ELR (cell line): ENCODE results near the gene WDR26.
A peak's percentile ranks its signal among the peaks of the same experiment; 100 is the strongest.
"Not testable (repeated sequence)": the region's sequence is repeated elsewhere in the genome, so short reads cannot be mapped to it uniquely, and the experiment has no call there.

Experiments used
- DNase-seq: peaks from one replicate; pipeline ENCODE4 v3.0.0-alpha.2; 2015; ENCODE audit warnings: low read depth

The WDR26 gene

DNA sequence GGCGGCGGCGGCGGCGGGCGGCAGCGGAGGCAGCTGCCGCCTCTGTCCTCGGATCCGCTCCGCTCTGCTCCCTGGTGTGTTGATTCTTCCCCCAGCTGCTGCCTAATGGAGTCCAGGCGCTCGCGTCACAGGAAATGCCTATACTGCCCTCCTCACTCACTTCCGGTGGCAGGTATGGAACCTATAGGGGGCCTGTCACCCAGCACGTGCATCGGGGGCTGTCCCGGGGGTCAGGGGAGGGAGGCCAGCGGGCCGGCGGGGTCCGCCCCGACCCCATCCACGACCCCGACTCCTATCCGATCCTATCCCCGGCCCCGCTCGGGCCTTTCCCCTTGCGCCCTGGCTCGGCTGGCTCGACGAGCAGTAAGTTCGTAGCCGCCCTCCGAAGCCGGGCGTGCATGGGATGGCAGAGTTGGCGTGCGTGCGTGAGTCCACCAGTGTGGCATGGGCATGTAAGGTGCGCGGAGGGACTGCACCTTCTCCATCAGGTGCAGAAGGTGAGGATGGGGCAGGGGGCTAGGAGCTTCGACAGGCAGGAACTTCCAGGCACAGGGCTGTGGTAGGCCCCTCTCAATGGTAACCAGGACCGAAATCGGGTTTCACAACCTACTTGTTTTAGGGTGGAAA lies at the start of gene WDR26:
Gene WDR26, minus strand, starts transcription at position 107 of the 627 bp plus-strand sequence.
- DNase-seq = peak; percentile 91

GRCh38 chr1:224483206-224483605 lies 48.6 kb upstream of the WDR26 start:
- DNase-seq = not testable (repeated sequence)

GRCh38 chr1:224482619-224483018 lies 48.0 kb upstream of the WDR26 start:
- DNase-seq = no peak

DNA sequence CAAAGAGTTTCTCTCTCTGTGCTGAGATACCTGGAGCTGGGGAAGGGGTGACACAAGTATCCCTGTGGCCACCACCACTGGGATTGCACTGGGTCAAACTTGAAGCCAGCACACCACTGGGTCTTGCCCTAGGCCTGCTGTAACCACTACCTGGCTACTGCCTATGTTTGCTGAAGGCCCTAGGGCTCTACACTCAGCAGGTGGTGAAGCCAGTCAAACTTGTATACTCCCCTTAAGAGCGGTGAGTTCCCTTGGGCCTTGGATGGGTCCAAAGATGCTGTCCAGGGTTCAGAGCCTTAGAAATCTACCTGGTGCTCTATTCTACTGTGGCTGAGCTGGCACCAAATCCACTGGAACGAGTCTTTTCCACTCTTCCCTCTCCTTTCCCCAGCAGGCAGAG lies 47.0 kb upstream of the WDR26 start:
- no peak for DNase-seq

- peak; percentile 21 for DNase-seq
These were observed 46.4 kb upstream of the WDR26 start for GRCh38 chr1:224480888-224481459.

DNA sequence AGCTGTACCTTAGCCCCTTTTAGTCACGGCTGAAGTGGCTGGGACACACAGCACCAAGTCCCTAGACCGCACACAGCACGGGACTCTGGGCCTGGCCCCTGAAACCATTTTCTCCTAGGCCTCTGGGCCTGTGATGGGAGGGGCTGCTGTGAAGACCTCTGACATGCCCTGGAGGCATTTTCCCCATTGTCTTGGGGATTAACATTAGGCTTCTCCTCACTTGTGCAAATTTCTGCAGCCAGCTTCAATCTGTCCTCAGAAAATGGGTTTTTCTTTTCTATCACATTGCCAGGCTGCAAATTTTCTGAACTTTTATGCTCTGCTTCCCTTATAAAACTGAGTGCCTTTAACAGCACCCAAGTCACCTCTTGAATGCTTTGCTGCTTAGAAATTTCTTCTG lies 45.6 kb upstream of the WDR26 start:
- DNase-seq = not testable (repeated sequence)

DNA sequence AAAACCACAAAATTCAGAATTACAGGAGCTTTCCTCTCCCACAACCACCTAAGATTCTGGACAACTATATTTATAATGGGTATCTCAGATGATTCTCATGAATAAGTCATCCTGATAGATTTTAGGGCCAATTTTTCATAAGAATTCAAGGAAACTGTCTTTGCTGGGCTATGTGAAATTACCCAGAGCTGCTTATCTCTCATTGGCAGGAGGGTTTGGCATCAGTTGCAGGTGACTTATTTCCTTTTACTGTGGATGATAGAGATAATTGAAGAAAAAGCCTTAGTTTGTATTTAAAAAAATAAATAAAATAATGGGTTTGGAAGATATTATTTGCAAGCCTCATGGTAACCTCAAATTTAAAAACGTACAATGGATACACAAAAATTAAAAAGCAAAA lies 38.2 kb upstream of the WDR26 start:
- no peak for DNase-seq

DNA sequence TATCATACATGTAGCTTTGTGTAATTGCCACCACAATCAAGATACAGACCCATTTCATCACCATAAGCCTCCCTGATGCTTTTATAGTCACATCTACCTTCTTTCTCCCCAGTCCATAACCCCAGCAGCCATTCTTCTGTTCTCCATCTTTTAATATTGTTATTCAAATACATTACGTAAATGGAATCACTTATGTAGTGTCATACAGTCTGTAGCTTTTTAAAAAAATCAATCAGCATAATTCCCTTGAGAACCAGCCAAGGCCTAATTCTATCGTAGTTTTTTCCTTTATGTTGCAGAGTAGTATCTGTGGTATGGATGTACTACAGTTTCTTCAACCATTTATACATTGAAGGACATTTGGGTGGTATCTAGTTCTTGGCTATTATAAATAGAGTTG lies 31.6 kb upstream of the WDR26 start:
- no peak for DNase-seq

- DNase-seq = no peak
These were observed 25.4 kb upstream of the WDR26 start for GRCh38 chr1:224459966-224460365.

DNA sequence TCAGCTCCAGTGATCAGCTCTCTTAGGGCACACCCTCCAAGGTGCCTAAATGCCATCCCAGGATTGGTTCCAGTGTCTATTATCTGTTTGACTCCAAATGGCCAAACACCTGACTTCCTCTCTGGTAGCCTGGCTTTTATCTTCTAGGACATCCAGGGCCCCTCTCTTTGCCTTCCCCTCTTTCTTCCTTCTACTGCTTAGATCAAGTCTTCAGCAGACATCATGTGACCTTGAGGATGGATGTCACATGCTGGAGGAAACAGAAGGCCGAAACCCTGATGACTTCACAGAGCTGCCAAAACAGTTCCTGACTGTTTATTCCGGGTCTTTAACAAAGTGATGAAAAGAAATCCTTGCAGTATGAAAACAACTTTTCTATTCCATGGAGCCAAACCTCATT lies 24.4 kb upstream of the WDR26 start:
- DNase-seq = no peak

DNA sequence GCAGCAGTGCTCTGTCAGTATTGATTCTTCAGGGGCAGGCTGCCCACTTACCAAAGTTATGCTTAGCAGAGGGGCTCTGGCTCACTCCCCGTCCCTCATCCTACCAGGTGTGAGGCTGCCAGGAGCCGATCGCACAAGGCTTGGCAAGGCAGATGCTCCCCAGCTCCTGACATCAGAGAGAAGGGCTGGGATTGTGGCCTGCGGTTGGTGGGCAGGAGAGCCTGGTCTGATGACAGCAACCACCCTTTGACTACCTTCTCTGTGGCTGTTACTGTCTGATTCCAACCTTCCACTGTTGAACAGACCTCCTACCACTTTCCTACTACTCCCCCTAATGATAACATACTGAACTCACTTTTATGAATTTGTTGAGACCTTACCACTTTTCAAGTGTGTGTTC lies 23.7 kb upstream of the WDR26 start:
- no peak for DNase-seq

- no peak for DNase-seq
These were observed 23.2 kb upstream of the WDR26 start for GRCh38 chr1:224457782-224458144.

DNA sequence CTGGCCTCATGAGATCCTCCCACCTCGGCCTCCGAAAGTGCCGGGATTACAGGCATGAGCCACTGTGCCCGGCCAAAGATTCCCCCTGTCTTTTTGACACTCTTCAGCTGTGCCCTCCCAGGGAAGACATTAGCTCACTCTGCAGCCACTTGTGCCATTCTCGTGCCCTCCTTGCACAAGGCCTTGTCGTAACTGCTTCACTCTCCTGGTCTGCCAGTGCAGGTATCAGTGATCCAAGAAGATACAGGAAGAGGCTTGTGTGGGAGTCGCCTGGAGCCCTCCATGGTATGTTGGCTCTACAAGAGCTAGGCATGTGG lies 22.0 kb upstream of the WDR26 start:
- DNase-seq = no peak

- no peak for DNase-seq
These were observed 19.9 kb upstream of the WDR26 start for GRCh38 chr1:224454402-224455055.

DNA sequence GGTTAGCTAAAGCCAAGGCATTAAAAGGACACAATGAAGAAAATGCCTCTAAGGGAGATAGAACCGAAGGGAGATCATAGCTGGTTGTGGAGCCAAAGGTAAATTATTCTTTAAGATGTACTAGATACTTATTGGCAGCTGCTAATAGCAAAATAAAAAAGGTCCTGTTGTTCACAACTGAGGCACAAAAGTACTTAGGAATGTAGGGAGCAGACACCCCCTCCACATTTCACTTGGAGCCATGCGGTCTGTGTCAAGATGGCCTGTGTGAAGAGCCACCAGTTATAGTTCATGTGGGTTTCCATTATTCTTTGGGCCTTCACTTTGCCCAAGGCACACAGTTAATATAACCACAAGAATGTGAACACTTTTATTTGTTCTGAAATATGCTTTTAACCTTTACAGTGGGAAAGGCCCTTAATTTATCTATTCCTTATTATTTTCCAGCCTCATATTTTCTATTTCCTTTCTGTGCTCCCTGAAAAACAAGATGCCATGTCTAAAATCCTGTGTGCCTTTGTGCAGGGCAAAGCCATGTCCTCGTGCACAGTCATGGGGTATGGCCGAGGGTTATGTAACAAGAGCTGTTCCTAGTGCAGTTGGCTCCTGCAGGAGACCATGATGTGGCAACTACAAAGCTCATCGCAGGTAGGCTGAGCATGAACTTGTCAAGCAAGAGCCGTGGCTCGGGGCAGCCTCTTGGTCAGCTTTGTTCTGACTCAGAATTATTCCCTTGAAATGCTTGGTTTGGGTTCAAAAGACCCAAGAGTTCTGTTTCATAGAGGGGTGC lies 16.2 kb upstream of the WDR26 start:
- no peak for DNase-seq

- DNase-seq = no peak
These were observed 15.6 kb upstream of the WDR26 start for GRCh38 chr1:224450159-224450558.

DNA sequence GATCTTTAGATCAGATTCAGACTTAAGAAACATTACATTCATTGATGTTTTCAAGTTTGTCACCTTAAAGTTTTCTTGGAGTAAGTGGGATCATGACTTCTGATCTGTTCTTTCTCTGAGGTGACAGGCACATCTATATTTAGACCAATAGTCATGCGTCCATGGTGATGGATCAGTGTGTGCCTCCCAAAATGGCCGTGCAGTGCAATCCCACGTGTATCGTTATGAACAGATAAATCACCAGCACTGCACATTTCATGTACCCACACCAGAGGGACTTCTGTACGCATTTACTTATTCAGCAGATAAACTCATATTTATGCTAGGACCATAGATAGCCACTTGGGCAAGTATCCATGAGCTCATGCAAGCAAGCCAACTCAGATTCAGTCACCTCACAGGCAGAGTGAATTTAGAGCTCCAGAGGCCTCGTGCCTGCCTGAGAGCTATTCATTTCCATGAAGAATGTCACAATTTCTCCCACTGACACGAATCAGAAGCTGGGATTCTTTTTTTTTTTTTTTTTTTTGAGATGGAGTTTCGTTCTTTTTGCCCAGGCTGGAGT lies 13.9 kb upstream of the WDR26 start:
- no peak for DNase-seq

- DNase-seq = no peak
These were observed 13.4 kb upstream of the WDR26 start for GRCh38 chr1:224447971-224448370.

DNA sequence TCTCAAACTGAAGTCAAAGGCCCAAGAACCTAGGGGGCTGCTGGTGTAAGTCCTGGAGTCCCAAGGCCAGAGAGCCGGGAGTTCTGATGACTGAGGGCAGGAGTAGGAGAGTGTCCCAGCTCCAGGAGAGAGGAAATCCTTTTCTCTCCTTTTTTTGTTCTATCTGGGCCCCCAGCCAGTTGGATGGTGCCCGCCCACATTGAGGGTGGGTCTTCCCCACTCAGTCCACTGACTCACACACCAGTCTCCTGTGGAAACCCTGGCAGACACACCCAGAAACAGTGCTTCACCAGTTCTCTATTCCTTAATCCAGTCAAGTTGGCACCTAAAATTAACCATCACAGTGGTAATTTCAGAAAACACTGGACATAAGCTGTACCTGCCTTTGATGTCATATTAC lies 12.7 kb upstream of the WDR26 start:
- peak; percentile 58 for DNase-seq

- no peak for DNase-seq
These were observed 4.4 kb upstream of the WDR26 start for GRCh38 chr1:224438989-224439388.

- DNase-seq = peak; percentile 45
These were observed 1.4 kb upstream of the WDR26 start for GRCh38 chr1:224435999-224436398.

DNA sequence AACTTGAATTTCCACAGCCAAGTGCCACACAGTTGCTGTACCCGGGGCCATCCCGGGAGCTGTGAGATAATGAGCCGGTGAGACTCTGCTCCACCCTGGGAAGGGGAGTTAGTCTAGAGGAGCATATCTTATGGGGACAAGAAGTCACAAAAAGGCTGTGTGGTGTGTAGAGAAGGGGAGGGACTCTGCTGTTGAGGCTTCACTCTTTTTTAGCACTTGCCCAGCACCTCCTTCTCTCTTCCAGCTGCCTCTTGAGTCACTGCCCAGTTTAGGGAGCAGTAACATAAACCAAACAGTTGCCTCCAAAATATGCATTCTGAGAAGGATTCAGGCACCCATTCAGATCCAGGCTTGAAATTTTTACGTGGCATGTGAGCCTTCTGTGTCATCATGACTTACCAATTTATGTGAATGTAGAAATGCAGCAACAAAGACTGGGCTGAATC lies 744 bp upstream of the WDR26 start:
- DNase-seq = peak; percentile 81
